SK-N-SH (cell line): ENCODE measurements around the gene ZNF335. TPM values are rescaled to one million over a fixed set of nuclear protein-coding genes. Genes with fewer than 3 reads are reported as not detected.
"Not testable (repeated sequence)": the region's sequence is repeated elsewhere in the genome, so short reads cannot be mapped to it uniquely, and the experiment has no call there.

Experiments used
- CTCF ChIA-PET: fragments of 300-600, 350-600 bp; formaldehyde crosslinking; extraction: SDS; loops from one replicate; lab custom pipeline; 2021; lab: Yijun Ruan, JAX
- POLR2A ChIA-PET: fragments of 350-600 bp; sonication (Branson Sonifier 250); formaldehyde crosslinking; extraction: SDS; loops from one replicate; lab custom pipeline; 2020; ENCODE audit warnings: antibody characterized with exemption, inconsistent platforms; lab: Yijun Ruan, JAX
- DNase-seq: peaks from one replicate; pipeline ENCODE4 v3.0.0; 2012
- H2AFZ ChIP-seq: fragments of 200-600 bp; sonication (generic); 2 replicates; pipeline ENCODE4 v1.8.1; 2016; ENCODE audit warnings: antibody characterized with exemption, mild to moderate bottlenecking, low read depth
- H3F3A ChIP-seq: fragments of 200-600 bp; sonication (generic); replicated peaks from 2 replicates; pipeline ENCODE3; 2016; ENCODE audit warnings: antibody characterized with exemption, mild to moderate bottlenecking; ENCODE audit not compliant: insufficient read depth
- H3K27ac ChIP-seq, 2 experiments: fragments of 200-500 bp in 1 of 2; fragments of 200-600 bp in 1 of 2; sonication (Bioruptor generic) in 1 of 2; sonication (generic), shearing (Covaris generic) in 1 of 2; 2 replicates each; pipeline versions ENCODE4 v1.5.1 to v1.6.1; 2014 to 2016; ENCODE audit warnings: low read depth in 2 of 2, inconsistent platforms in 1 of 2, low read length in 1 of 2, mild to moderate bottlenecking in 1 of 2, mixed read lengths in 1 of 2
- H3K27me3 ChIP-seq: fragments of 200-600 bp; sonication (generic), shearing (Covaris generic); 2 replicates; pipeline ENCODE4 v1.6.1; 2016; ENCODE audit warnings: mixed run types; ENCODE audit not compliant: insufficient read depth
- H3K36me3 ChIP-seq, 2 experiments: fragments of 200-500 bp in 1 of 2; fragments of 200-600 bp in 1 of 2; sonication (Bioruptor generic) in 1 of 2; sonication (generic) in 1 of 2; replicated peaks in 1 of 2; 2 replicates each; pipeline versions ENCODE3 to v1.5.1; 2014 to 2016; ENCODE audit warnings: low read length in 1 of 2, mild to moderate bottlenecking in 1 of 2; ENCODE audit not compliant: insufficient read depth in 2 of 2, control insufficient read depth in 1 of 2
- H3K4me1 ChIP-seq, 2 experiments: fragments of 200-500 bp in 1 of 2; fragments of 200-600 bp in 1 of 2; sonication (Bioruptor generic) in 1 of 2; sonication (generic), shearing (Covaris generic) in 1 of 2; 2 replicates each; pipeline versions ENCODE4 v1.5.1 to v1.6.1; 2014 to 2016; ENCODE audit warnings: low read depth in 1 of 2, low read length in 1 of 2, mixed run types in 1 of 2; ENCODE audit not compliant: insufficient read depth in 2 of 2, control insufficient read depth in 1 of 2
- H3K4me2 ChIP-seq: fragments of 200-600 bp; sonication (generic), shearing (Covaris generic); 2 replicates; pipeline ENCODE4 v1.6.1; 2017; ENCODE audit warnings: mixed run types
- H3K4me3 ChIP-seq, 2 experiments: fragments of 200-500 bp in 1 of 2; fragments of 200-600 bp in 1 of 2; sonication (Bioruptor generic) in 1 of 2; sonication (generic), shearing (Covaris generic) in 1 of 2; 2 replicates each; pipeline versions ENCODE4 v1.5.1 to v1.8.1; 2014 to 2016; ENCODE audit warnings: low read depth in 2 of 2, inconsistent platforms in 1 of 2, low read length in 1 of 2, mild to moderate bottlenecking in 1 of 2, mixed read lengths in 1 of 2, moderate library complexity in 1 of 2
- H3K79me2 ChIP-seq: fragments of 200-600 bp; sonication (generic); 2 replicates; pipeline ENCODE4 v1.8.1; 2017; ENCODE audit warnings: mild to moderate bottlenecking; ENCODE audit not compliant: insufficient read depth
- H3K9ac ChIP-seq: fragments of 200-600 bp; sonication (generic); 2 replicates; pipeline ENCODE4 v1.6.1; 2017; ENCODE audit warnings: mixed run types
- H3K9me2 ChIP-seq: fragments of 200-600 bp; sonication (generic); 2 replicates; pipeline ENCODE4 v1.6.1; 2017; ENCODE audit warnings: mixed run types
- H3K9me3 ChIP-seq: fragments of 200-600 bp; sonication (generic); 2 replicates; pipeline ENCODE4 v1.6.1; 2017; ENCODE audit warnings: mixed run types, mild to moderate bottlenecking, moderate library complexity
- H4K20me1 ChIP-seq: fragments of 200-600 bp; sonication (generic); 2 replicates; pipeline ENCODE4 v1.6.1; 2017; ENCODE audit warnings: mild to moderate bottlenecking, mixed run types; ENCODE audit not compliant: insufficient read depth
- ELF1 ChIP-seq: IDR thresholded peaks from 2 replicates; pipeline ENCODE4 v1.4.0; 2012
- RFX5 ChIP-seq: IDR thresholded peaks from 2 replicates; pipeline ENCODE4 v1.6.1; 2012; ENCODE audit warnings: mild to moderate bottlenecking, improper control_type of control experiment, low read length
- SMC3 ChIP-seq: IDR thresholded peaks from 2 replicates; pipeline ENCODE4 v1.6.1; 2012; ENCODE audit warnings: low read depth, low read length, improper control_type of control experiment
- TCF12 ChIP-seq: IDR thresholded peaks from 2 replicates; pipeline ENCODE4 v1.4.0; 2012
- YY1 ChIP-seq: IDR thresholded peaks from 2 replicates; pipeline ENCODE4 v1.4.0; 2012; ENCODE audit warnings: low read depth, mild to moderate bottlenecking
- WGBS: methylation state at CpG from one replicate; pipeline ENCODE4 v1.1.6; 2017; ENCODE audit warnings: low lambda C conversion rate; 5-methylcytosine and 5-hydroxymethylcytosine counted together
- polyA plus RNA-seq, 3 experiments: library from polyadenylated mRNA; depleted of rRNA; stranded (reverse); fragments of >200 nt; gene quantifications; 2 replicates each; pipeline ENCODE4 v1.2.3, GENCODE V29; 2012

Gene ZNF335
- polyA plus RNA-seq, 1 of the 3 experiments (the other 2 are of a cell fraction), result 11.7 TPM

DNA sequence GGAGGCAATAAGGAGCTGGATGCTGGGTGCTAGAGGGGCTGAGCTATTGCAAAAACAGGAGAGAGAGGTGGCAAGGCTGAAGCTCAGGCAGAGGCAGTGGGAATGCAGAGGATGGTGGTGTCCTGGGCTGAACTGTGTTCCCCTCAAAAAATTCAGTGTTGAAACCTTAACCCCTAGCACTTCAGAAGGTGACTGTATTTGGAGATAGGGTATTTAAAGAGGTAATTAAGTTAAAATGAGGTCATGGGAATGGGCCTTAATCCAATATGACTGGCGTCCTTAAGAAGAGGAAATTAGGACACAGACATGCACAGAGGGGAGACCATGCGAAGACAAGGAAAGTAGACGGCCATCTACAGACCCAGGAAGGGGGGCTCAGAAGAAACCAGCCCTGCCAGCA lies 25.2 kb upstream of the ZNF335 start:
- Histone ChIP-seq H3K27ac (no peak overlapping the region), H3K4me1 (peaks cover 0 to 2% of the 10 kb centered on the region in 2 experiments; a peak in 2 of 4 replicates), H3K9me2 (no peaks in the 10 kb centered on the region), H3K79me2 (no peaks in the 10 kb centered on the region), H3K4me2 (no peak overlapping the region), H3F3A (no peaks in the 10 kb centered on the region), H2AFZ (no peak overlapping the region), H3K27me3 (no peaks in the 10 kb centered on the region), H3K9ac (no peak overlapping the region), H3K36me3 (no peaks in the 10 kb centered on the region), H4K20me1 (no peaks in the 10 kb centered on the region), H3K4me3 (no peak overlapping the region), H3K9me3 (no peaks in the 10 kb centered on the region)
- POLR2A ChIA-PET, result no interaction called here
- CTCF ChIA-PET, result interaction anchor here (1.6 to 10.1 kb wide), 2 partner anchors 10 to 16 kb away, joined by 9 to 61 read pairs; no protein-coding TSS in a partner anchor
- no peak for DNase-seq
- WGBS, result 21% methylated on average over 3 of the region's 3 CpGs
- TF ChIP-seq SMC3 (no peak), TCF12 (no peak), YY1 (no peak), RFX5 (no peak)

DNA sequence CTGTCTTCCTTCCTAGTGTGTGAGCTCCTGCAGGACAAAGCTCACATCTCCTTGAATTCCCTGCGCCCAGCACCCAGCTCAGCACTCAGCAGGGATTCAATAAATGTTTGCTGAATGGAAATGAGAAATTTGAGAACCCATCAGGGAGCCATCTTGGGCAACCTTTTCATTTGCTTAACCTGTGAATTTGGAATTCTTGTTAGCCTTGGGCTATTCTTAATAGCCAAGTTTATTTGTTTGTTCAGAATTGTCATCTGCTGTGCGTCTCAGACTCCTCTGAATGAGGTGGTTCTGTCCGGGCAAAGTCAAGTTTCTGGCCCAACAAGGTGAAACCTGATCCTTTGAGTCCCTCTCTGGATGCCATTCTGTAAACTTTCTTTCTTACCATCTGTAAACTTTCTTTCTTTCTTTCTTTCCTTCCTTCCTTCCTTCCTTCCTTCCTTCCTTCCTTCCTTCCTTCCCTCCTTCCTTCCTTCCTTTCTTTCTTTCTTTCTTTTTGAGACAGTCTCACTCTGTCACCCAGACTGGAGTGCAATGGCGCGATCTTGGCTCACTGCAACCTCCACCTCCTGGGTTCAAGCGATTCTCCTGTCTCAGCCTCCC lies 23.6 kb upstream of the ZNF335 start:
- H3K9me3 ChIP-seq, result not testable (repeated sequence)
- CTCF ChIA-PET, result interaction anchor here (0.7 to 1.3 kb wide), 3 partner anchors 9 to 407 kb away, joined by 3 to 5 read pairs (median 3); no protein-coding TSS in a partner anchor

DNA sequence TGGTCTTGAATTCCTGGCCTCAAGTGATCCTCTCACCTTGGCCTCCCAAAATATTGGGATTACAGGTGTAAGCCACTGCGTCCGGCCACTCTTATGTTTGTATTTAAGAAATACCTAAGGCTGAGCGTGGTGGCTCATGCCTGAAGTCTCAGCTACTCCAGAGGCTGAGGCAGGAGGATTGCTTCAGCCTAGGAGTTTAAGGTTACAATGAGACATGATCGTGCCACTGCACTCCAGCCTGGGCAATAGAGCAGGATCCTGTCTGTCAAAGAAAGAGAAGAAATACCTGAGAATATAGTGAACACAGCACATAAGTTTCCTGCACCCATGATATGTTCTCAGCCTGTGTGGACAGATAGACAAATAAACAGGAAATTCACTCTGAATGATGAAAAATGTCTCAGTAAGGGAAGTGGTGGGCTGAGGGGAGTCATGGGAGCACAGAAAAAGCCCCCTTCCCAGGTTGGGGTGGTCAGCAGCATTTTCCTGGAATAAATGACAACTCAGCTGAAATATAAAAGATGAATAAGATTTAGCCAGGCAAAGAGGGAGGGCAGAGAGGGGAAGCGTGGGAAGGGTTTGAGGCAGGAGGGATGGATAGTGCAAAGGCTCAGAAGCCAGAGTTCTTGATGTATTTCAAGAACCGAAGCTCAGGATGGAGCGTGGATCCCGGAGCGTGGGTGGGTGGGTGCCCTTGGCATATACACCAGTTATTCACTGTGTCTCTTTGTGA lies 22.9 kb upstream of the ZNF335 start:
- ChIA-PET CTCF (interaction anchor here (1.3 kb wide), 2 partner anchors 8 to 18 kb away, joined by 3 to 5 read pairs; no protein-coding TSS in a partner anchor), POLR2A (no interaction called here)
- H3K4me2 ChIP-seq, result no peak overlapping the region

More for the DNA sequence above, 23.6 kb upstream of the ZNF335 start:
- H3K27ac ChIP-seq, H3K79me2 ChIP-seq, H3F3A ChIP-seq, H3K9me2 ChIP-seq, H3K4me3 ChIP-seq, H2AFZ ChIP-seq, POLR2A ChIA-PET, H4K20me1 ChIP-seq, H3K4me1 ChIP-seq, DNase-seq, H3K4me2 ChIP-seq, H3K36me3 ChIP-seq, H3K27me3 ChIP-seq, H3K9ac ChIP-seq: not testable (repeated sequence)
- WGBS, result 79% methylated on average over 6 of the region's 6 CpGs

More for the DNA sequence above, 22.9 kb upstream of the ZNF335 start:
- no peaks in the 10 kb centered on the region for H3K9me2 ChIP-seq
- H3K4me3 ChIP-seq, result no peak overlapping the region
- H3K36me3 ChIP-seq, result no peaks in the 10 kb centered on the region
- H3F3A ChIP-seq, result no peaks in the 10 kb centered on the region
- peaks cover 0 to 2% of the 10 kb centered on the region in 2 experiments; a peak in 2 of 4 replicates for H3K4me1 ChIP-seq
- no peak overlapping the region for H2AFZ ChIP-seq
- H3K27ac ChIP-seq, result no peak overlapping the region
- no peak for TF ChIP-seq ELF1
- TF ChIP-seq, all 33 proteins: peak for 0
- Histone ChIP-seq H4K20me1 (no peaks in the 10 kb centered on the region), H3K9ac (no peak overlapping the region), H3K9me3 (no peaks in the 10 kb centered on the region), H3K27me3 (no peaks in the 10 kb centered on the region), H3K79me2 (no peaks in the 10 kb centered on the region)
- no peak for DNase-seq
- 79% methylated on average over 9 of the region's 9 CpGs for WGBS
